Ureter (tissue), 1 donor: ENCODE data around the gene SLC25A39. TPM values are rescaled to one million over a fixed set of nuclear protein-coding genes. Genes with fewer than 3 reads are reported as not detected.
"Not testable (repeated sequence)": the region's sequence is repeated elsewhere in the genome, so short reads cannot be mapped to it uniquely, and the experiment has no call there.

Experiments
- DNase-seq: peaks from one replicate; pipeline ENCODE4 v3.0.0-alpha.2; 2020; ENCODE audit warnings: low spot score
- total RNA-seq: library from RNA; stranded (reverse); gene quantifications from one replicate; pipeline ENCODE4 v1.2.4, GENCODE V29; 2023
- donor health status: DM: yes; HTN: yes; CAD: no.

SLC25A39 gene
- total RNA-seq = 135 TPM

GRCh38 chr17:44324571-44325275 lies at the start of gene SLC25A39:
Gene SLC25A39, minus strand, starts transcription at chr17:44324823. Its CDS starts 1,261 bp downstream, at chr17:44323562.
- DNase-seq = peak; percentile 96

GRCh38 chr17:44372036-44372435 lies 47.4 kb upstream of the SLC25A39 start:
- no peak for DNase-seq

GRCh38 chr17:44369414-44370023 lies 44.9 kb upstream of the SLC25A39 start:
- not testable (repeated sequence) for DNase-seq

- not testable (repeated sequence) for DNase-seq
Observed at GRCh38 chr17:44368391-44369243, 44.0 kb upstream of the SLC25A39 start.

GRCh38 chr17:44367231-44367979 lies 42.8 kb upstream of the SLC25A39 start:
- DNase-seq = no peak

GRCh38 chr17:44365051-44365450 lies 40.4 kb upstream of the SLC25A39 start:
- not testable (repeated sequence) for DNase-seq

GRCh38 chr17:44363613-44364159 lies 39.1 kb upstream of the SLC25A39 start, which contains the start of gene FAM171A2:
Gene FAM171A2, minus strand, starts transcription at chr17:44363853. Its CDS starts 139 bp downstream, at chr17:44363714.
- no peak for DNase-seq

- DNase-seq = no peak
Observed at GRCh38 chr17:44362949-44363612, 38.5 kb upstream of the SLC25A39 start.

GRCh38 chr17:44362459-44362948 lies 37.9 kb upstream of the SLC25A39 start:
- no peak for DNase-seq

- DNase-seq = no peak
Observed at GRCh38 chr17:44361292-44362260, 37.0 kb upstream of the SLC25A39 start.

- no peak for DNase-seq
Observed at GRCh38 chr17:44360826-44361225, 36.2 kb upstream of the SLC25A39 start.

- DNase-seq = no peak
Observed at GRCh38 chr17:44360144-44360533, 35.5 kb upstream of the SLC25A39 start.

GRCh38 chr17:44359458-44360143 lies 35.0 kb upstream of the SLC25A39 start:
- DNase-seq = no peak

GRCh38 chr17:44359006-44359405 lies 34.4 kb upstream of the SLC25A39 start:
- no peak for DNase-seq

GRCh38 chr17:44358066-44358465 lies 33.4 kb upstream of the SLC25A39 start:
- DNase-seq = no peak

GRCh38 chr17:44356241-44356640 lies 31.6 kb upstream of the SLC25A39 start:
- no peak for DNase-seq

- no peak for DNase-seq
Observed at GRCh38 chr17:44355642-44356099, 31.0 kb upstream of the SLC25A39 start.
